ENCODE results near the gene NANOGP8. TPM values are rescaled to one million over a fixed set of nuclear protein-coding genes. Genes with fewer than 3 reads are reported as not detected.

NANOGP8 gene
- total RNA-seq, 4 donors from 2014 or later, result 1.2 to 9.4 (median 1.8) TPM

GRCh38 chr15:35126236-35126635, 41.1 kb upstream of the NANOGP8 start:
- TF ChIP-seq EP300 (IDR thresholded peaks at IDR 0.05) (no peak), CTCF (IDR thresholded peaks at IDR 0.05) (no peak), POLR2A (IDR thresholded peaks at IDR 0.05) (no peak)
- no peaks in the 10 kb centered on the region for H3K4me1 ChIP-seq
- H3K27ac ChIP-seq, result no peak overlapping the region
- no peaks in the 10 kb centered on the region for H3K27me3 ChIP-seq
- no peaks in the 10 kb centered on the region for H3K36me3 ChIP-seq
- H3K4me3 ChIP-seq, result no peak overlapping the region
- no peak for DNase-seq (ENCODE audit: low spot score in 2 of 2)
- WGBS, 2 donors, result 69 to 89% methylated on average over 1 of the region's 1 CpG
- H3K9me3 ChIP-seq, result peaks cover 0 to 3% (median 0%) of the 10 kb centered on the region in 4 donors

GRCh38 chr15:35123743-35124142, 38.6 kb upstream of the NANOGP8 start:
- no peaks in the 10 kb centered on the region for H3K27me3 ChIP-seq

GRCh38 chr15:35121611-35122359, 36.7 kb upstream of the NANOGP8 start:
- Histone ChIP-seq H3K9me3 (peaks cover 0 to 3% (median 0%) of the 10 kb centered on the region in 4 donors), H3K4me1 (no peaks in the 10 kb centered on the region), H3K27me3 (no peaks in the 10 kb centered on the region), H3K27ac (no peak overlapping the region), H3K4me3 (no peak overlapping the region), H3K36me3 (no peaks in the 10 kb centered on the region)
- 97 to 98% methylated on average over 33 to 47 of the region's 47 CpGs for WGBS, 2 donors
- DNase-seq (ENCODE audit: low spot score in 2 of 2), result no peak
- TF ChIP-seq POLR2A (IDR thresholded peaks at IDR 0.05) (no peak), CTCF (IDR thresholded peaks at IDR 0.05) (no peak)

More at GRCh38 chr15:35123743-35124142, 38.6 kb upstream of the NANOGP8 start:
- Histone ChIP-seq H3K4me1 (no peaks in the 10 kb centered on the region), H3K36me3 (no peaks in the 10 kb centered on the region), H3K27ac (no peak overlapping the region), H3K9me3 (peaks cover 0 to 3% (median 0%) of the 10 kb centered on the region in 4 donors), H3K4me3 (no peak overlapping the region)
- no peak for TF ChIP-seq POLR2A (IDR thresholded peaks at IDR 0.05)
- DNase-seq (ENCODE audit: low spot score in 2 of 2), result no peak

- H3K4me1 ChIP-seq, result no peaks in the 10 kb centered on the region
- no peaks in the 10 kb centered on the region for H3K36me3 ChIP-seq
- no peaks in the 10 kb centered on the region for H3K27me3 ChIP-seq
- WGBS, 2 donors, result 92 to 96% methylated on average over 6 of the region's 6 CpGs
- no peak for TF ChIP-seq CTCF (IDR thresholded peaks at IDR 0.05)
- TF ChIP-seq EP300 (IDR thresholded peaks at IDR 0.05), result no peak
- TF ChIP-seq POLR2A (IDR thresholded peaks at IDR 0.05), result no peak
- no peak overlapping the region for H3K4me3 ChIP-seq
- H3K27ac ChIP-seq, result no peak overlapping the region
- no peak for DNase-seq (ENCODE audit: low spot score in 2 of 2)
- no peaks in the 10 kb centered on the region for H3K9me3 ChIP-seq
Measured at GRCh38 chr15:35120173-35120572, 35.1 kb upstream of the NANOGP8 start.

GRCh38 chr15:35118960-35119359, 33.9 kb upstream of the NANOGP8 start:
- Histone ChIP-seq H3K4me1 (no peaks in the 10 kb centered on the region), H3K27ac (no peak overlapping the region), H3K4me3 (no peak overlapping the region), H3K9me3 (no peaks in the 10 kb centered on the region), H3K36me3 (no peaks in the 10 kb centered on the region), H3K27me3 (no peaks in the 10 kb centered on the region)
- no peak for DNase-seq (ENCODE audit: low spot score in 2 of 2)
- TF ChIP-seq EP300 (IDR thresholded peaks at IDR 0.05), result no peak
- no peak for TF ChIP-seq POLR2A (IDR thresholded peaks at IDR 0.05)
- no peak for TF ChIP-seq CTCF (IDR thresholded peaks at IDR 0.05)
- 20 to 29% methylated on average over 2 of the region's 2 CpGs for WGBS, 2 donors

Data from tibial nerve (tissue), 4 donors.